NB4 (cell line): ENCODE results near the gene EZH1.
"Not testable (repeated sequence)": the region's sequence is repeated elsewhere in the genome, so short reads cannot be mapped to it uniquely, and the experiment has no call there.

ENCODE experiments used
- MAX ChIP-seq: IDR thresholded peaks from 2 replicates; pipeline ENCODE4 v1.6.1; 2011; ENCODE audit warnings: low read depth, low read length
- MYC ChIP-seq: IDR thresholded peaks from 2 replicates; pipeline ENCODE4 v1.6.1; 2011; ENCODE audit warnings: low read depth, low read length
- POLR2A ChIP-seq: IDR thresholded peaks from 2 replicates; pipeline ENCODE4 v1.6.1; 2011; ENCODE audit warnings: mild to moderate bottlenecking; ENCODE audit not compliant: insufficient read length; ENCODE audit errors: extremely low read depth
- TF ChIP-seq, protein P1 (sequence below): IDR thresholded peaks from one replicate; pipeline ENCODE4 v1.5.1; 2012; ENCODE audit warnings: low read depth, low read length

DNA sequence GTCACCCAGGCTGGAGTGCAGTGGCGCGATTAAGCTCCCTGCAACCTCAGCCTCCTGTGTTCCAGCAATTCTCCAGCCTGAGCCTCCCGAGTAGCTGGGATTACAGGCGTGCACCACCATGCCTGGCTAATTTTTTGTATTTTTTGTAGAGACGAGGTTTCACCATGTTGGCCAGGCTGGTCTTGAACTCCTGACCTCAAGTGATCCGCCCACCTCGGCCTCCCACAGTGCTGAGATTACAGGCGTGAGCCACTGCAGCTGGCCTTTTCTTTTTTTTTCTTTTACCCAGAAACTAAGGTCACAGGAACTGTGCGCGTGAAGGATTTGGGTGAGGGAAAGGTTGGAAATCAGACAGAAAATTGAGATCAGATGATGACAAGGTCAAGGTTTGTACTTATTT, 25.1 kb upstream of the EZH1 start:
- TF ChIP-seq, protein P1, sequence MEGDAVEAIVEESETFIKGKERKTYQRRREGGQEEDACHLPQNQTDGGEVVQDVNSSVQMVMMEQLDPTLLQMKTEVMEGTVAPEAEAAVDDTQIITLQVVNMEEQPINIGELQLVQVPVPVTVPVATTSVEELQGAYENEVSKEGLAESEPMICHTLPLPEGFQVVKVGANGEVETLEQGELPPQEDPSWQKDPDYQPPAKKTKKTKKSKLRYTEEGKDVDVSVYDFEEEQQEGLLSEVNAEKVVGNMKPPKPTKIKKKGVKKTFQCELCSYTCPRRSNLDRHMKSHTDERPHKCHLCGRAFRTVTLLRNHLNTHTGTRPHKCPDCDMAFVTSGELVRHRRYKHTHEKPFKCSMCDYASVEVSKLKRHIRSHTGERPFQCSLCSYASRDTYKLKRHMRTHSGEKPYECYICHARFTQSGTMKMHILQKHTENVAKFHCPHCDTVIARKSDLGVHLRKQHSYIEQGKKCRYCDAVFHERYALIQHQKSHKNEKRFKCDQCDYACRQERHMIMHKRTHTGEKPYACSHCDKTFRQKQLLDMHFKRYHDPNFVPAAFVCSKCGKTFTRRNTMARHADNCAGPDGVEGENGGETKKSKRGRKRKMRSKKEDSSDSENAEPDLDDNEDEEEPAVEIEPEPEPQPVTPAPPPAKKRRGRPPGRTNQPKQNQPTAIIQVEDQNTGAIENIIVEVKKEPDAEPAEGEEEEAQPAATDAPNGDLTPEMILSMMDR: not testable (repeated sequence)
- not testable (repeated sequence) for TF ChIP-seq MYC, MAX, POLR2A
